ENCODE measurements around the gene PADI6.

The PADI6 gene

DNA sequence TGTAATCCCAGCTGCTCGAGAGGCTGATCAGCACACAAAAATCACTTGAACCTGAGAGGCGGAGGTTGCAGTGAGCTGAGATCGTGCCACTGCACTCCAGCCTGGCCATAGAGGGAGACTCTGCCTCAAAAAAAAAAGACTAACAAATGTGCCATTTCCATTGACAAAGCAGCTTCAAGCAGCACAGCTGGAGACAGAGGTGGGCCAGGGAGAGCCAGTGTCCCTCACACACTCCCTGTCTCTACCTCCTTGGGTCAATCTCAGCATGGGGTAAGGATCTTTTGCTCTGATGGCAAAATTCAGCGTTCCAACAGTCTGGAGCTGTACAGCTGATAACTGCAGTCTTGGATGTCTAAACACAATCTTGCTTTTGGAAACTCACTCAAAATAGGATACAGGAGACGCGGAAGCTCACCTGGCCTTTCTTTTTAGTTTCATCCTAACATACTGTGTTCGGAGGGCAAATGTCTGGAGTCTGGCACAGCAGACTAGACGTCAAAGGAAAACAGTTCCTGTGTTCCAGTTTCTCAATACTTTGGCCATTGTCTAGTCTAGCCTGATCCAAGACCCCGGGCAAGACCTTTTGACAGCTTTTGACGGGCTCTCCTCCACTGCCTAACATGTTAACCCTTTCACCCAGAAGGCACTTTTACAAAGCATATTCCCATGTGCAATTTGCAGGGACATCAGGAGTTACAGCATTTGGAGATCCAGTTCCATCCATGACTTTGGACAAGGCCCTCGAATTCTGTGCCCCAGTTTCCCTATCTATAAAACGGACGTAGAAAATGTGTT is 64.6 kb downstream of the PADI6 start:
- DNase-seq (ENCODE audit: low spot score): no peak

DNA sequence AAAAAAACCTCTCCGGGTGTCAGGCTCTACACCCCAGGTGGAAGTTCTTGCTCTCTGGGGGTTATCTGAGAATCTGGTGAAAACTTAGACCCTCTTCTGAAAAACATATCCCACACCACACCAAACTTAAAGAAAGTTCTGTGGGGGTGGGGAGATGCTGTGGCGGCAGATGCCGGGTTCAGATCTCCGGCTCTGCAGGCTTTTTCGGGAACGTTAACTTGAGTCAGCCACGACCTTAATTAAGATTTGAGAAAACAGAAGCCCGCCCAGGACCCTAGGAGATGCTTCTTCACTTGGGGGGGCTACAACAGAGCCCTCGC is 65.2 kb downstream of the PADI6 start:
- DNase-seq (ENCODE audit: low spot score): no peak

DNA sequence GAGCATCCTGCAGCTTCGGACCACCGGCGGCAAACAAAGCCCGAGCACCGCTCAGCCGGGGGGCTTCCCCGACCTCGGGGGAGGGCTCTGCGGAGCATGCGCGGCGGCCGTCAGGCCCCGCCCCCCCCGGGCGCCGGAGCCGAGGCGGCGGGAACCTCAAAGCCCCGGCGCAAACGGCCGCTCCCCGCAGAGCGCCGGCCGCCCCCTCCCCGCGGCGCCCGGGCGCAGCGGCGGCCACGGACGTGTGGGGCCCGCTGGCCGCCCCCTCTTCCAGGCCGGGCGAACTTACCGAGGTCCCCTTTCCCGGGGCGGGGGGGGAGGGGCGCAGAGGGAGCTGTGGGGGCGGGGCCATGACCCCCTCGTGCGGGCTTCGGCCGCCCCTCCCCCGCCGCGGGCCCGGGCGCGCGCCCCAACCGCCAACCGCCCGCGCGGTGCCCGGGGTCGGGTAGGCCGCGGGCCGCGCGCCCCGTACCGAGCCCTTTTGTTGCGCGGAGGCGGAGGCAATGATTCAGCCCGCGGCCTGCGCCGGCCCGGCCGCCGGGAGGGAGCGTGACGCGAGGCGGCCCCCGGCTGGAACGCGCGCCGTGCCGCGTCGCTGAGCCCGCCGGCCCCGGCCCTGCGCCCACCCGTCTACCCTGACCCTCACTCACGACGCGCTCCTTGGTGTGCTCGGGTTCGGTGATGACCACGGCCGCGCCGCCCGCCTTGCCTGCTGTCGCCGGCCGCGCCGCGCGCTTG is 65.8 kb downstream of the PADI6 start:
- peak; percentile 92 for DNase-seq (ENCODE audit: low spot score)

GRCh38 chr1:17438318-17439249 is 66.6 kb downstream of the PADI6 start:
- DNase-seq (ENCODE audit: low spot score): peak; percentile 52

DNA sequence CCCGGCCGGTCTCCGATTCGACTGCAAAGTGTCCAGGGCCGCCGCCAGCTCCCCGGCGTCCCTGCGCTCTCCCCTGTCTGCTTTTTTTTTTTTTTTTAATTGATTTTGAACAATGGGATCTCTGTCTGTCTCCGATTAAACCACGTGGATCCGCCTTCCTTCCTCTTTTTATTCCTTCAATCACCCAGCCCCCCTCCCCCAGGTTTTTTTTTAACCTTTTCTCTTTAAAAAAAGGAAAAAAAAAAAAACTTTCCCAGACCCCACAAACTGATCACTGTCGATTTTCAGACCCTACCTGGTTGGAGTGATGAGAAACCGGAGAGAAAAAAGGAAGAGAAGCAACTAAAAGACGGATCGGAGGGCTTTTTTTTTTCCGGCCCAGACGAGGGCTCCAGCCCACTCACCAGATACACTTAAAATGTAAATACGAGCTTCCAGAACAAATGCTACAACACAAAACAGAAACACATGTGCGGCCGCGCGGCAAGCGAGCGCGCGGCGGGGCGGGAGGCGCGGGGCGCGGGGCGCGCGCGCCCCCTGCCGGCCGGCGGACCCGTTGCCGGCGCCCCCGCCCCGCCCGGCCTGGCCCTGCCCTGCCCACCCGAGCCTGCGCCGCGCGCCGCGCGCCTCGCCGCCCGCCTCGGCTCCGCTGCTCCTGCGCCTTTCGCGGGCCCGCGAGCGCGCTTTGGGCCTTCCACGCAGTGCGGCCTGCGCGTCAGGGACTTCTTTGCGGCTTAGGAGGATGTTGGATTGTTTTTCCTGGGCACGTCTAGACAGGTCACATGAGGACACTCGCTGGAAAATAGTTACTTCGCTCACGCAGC is 67.5 kb downstream of the PADI6 start, which contains the start of gene RCC2:
TSS of gene RCC2 (minus strand) at position 428 of the 824 bp plus-strand sequence. CDS start 1,163 bp downstream, outside the sequence.
- peak; percentile 92 for DNase-seq (ENCODE audit: low spot score)

GRCh38 chr1:17440074-17440826 is 68.3 kb downstream of the PADI6 start:
- DNase-seq (ENCODE audit: low spot score): no peak

DNA sequence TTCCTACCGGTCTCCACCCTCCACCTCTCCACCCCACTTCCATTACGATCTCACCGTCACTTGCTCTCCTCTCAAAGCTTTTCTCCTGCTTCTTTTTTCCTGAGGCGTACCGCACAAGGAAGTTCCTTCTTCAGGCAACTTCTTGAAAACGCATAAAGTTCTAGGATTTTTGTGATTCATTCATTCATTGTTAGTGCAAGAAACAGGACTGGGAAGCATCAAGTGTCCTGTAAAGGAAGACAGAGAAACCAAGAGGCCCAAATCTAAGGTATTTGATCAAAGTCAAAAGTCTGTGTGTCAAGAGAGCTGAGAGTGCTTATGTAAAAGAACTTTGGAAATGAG is 68.8 kb downstream of the PADI6 start:
- DNase-seq (ENCODE audit: low spot score): no peak

GRCh38 chr1:17441265-17441992 is 69.4 kb downstream of the PADI6 start:
- no peak for DNase-seq (ENCODE audit: low spot score)

DNA sequence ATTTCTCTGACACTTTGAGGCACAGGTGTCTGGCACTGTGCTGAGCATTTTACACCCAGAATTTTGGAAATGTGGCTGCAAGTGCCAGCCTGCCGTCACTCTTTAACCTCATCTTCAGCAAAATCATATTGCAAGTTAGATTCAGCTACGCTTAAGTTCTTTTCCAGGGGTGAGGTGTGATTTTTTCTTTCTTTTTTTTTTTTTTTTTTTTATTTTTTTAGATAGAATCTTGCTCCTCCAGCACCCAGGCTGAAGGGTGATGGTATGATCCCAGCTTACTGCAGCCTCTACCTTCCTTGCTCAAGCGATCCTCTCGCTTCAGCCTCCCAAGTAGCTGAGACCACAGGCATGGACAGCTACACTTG is 70.0 kb downstream of the PADI6 start:
- DNase-seq (ENCODE audit: low spot score): no peak

GRCh38 chr1:17442841-17443240 is 70.8 kb downstream of the PADI6 start:
- DNase-seq (ENCODE audit: low spot score): no peak

DNA sequence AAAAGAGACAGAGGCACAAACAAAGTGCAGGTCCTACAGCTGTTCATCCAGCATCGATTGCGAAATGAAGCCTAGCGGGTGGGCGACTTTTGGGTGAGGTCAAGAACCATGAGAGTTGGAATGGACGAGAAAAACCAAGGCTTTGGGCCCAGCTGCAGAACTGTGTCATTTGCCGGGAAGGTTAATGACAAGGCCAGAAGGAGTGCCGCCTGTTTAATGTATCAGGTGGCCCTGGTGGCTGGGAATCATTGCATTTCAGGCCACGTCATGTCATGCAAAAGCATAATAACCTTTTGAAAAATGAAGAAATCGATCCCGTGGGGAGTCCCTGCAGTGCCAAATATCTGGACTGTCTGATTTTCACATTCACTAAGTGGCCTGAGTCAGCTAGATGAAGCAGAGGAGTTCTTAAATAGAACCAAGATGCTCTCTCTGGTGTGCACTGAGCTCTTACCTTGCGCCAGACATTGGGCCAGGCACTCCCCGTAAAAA is 75.6 kb downstream of the PADI6 start:
- DNase-seq (ENCODE audit: low spot score): no peak
